Hematopoietic multipotent progenitor cell treated with erythropoietin and hydrocortisone succinate and interleukin-3 and kit ligand, for 8 days (in vitro differentiated cells): ENCODE data around the gene HMGB2.

Experiments
- DNase-seq: peaks from one replicate; pipeline ENCODE4 v3.0.0-alpha.2; 2015

Gene HMGB2

GRCh38 chr4:173284463-173284862, 49.7 kb downstream of the HMGB2 start:
- DNase-seq, result no peak

- peak; percentile 55 for DNase-seq
Observed at GRCh38 chr4:173282626-173283025, 51.5 kb downstream of the HMGB2 start.

GRCh38 chr4:173282256-173282562, 51.9 kb downstream of the HMGB2 start:
- DNase-seq, result no peak

- DNase-seq, result peak; percentile 89
Observed at GRCh38 chr4:173281406-173282255, 52.5 kb downstream of the HMGB2 start.
